Right ventricle myocardium inferior (tissue), 1 donor: Measurements from ENCODE around the gene MS4A12. TPM values are rescaled to one million over a fixed set of nuclear protein-coding genes. Genes with fewer than 3 reads are reported as not detected.
"Not testable (repeated sequence)": the region's sequence is repeated elsewhere in the genome, so short reads cannot be mapped to it uniquely, and the experiment has no call there.

Experiments
- ATAC-seq: fragments of 200-7000 bp; cut with Tn5 transposase; one replicate; pipeline ENCODE4 v1.9.1; 2020; ENCODE audit warnings: mild to moderate bottlenecking, moderate library complexity
- DNase-seq: peaks from one replicate; pipeline ENCODE4 v3.0.0; 2021; ENCODE audit errors: missing footprints
- intact Hi-C: fragments of 100-400 bp; cut with DNase I; formaldehyde crosslinking; loops from one replicate; pipeline ENCODE4 v1.11.0; 2022
- total RNA-seq: library from RNA; stranded (reverse); fragmentation: NEBNext Ultra II Directional; extraction: Animal tissue kit (Norgen Biotek cat#: 25700); gene quantifications from one replicate; pipeline ENCODE4 v1.2.1, GENCODE V29; 2021
- donor health status: DM: no; HTN: yes; CAD: no; lungs with severe emphysema.

The MS4A12 gene
- total RNA-seq, 1 donor from 2014 or later = not detected

- DNase-seq, intact Hi-C loops, ATAC-seq: not testable (repeated sequence)
Observed at GRCh38 chr11:60509609-60510008, 17.0 kb downstream of the MS4A12 start.

DNA sequence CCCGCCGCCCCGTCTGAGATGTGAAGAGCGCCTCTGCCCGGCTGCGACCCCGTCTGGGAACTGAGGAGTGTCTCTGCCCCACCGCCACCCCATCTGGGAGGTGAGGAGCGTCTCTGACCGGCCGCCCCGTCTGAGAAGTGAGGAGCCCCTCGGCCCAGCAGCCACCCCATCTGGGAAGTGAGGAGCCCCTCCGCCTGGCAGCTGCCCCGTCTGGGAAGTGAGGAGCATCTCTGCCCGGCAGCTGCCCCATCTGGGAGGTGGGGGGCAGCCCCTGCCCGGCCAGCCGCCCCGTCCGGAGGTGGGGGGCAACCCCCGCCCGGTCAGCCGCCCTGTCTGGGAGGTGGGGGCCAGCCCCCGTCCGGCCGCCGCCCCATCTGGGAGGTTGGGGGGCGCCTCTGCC lies 17.6 kb downstream of the MS4A12 start:
- DNase-seq, ATAC-seq, intact Hi-C loops: not testable (repeated sequence)

DNA sequence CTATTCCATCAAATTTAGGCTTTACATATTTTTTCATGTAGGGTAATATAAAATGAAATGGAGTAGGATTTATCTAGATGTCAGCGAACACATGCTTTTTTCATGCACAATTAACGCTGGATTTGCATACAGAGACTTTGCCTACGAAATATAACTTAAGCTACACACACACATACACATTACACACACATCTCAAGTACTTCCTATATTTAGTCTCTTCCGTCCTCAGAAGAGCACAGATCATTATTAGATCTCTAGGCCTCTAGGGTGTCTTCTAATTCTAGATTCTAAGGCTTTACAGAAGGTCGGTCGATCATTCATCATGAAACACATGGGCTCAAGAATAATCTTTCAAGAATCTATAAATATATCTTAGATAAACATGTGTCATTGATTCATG lies 18.8 kb downstream of the MS4A12 start:
- intact Hi-C loops = no loop called here
- no peak for DNase-seq
- no peak for ATAC-seq

DNA sequence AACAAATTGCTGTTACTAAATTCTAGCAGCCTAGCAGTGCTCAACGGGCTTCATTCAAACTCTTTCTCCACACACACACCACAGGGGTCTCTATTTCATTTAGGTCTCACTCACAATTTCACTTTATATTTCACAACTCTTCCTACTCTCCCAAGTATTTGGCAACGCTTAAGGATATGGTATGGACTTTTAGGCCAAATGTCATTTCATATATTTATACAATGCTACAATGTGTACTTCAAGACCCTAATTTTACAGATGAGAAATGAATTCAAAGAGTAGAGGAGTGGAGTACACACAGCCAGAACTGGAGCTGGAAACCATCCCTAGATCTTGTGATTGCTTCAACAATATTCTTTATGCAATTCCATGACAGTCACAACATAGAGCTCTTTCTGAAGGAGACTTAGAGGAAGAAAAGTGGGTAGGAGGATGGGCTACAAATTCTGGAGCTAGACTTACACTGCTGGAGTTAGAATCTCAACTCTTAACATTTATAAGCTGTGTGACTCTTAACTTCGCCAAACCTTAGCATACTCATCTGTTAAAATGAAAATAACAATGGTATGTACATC lies 20.2 kb downstream of the MS4A12 start:
- ATAC-seq = no peak
- DNase-seq = no peak
- intact Hi-C loops = no loop called here

- ATAC-seq (no peak), DNase-seq (no peak)
- intact Hi-C loops = no loop called here
Observed at GRCh38 chr11:60513496-60514460, 21.2 kb downstream of the MS4A12 start.

- intact Hi-C loops = no loop called here
- no peak for ATAC-seq
- DNase-seq = peak; percentile 73
Observed at GRCh38 chr11:60515144-60515855, 22.7 kb downstream of the MS4A12 start, which contains the start of gene MS4A13. Gene MS4A13 (plus strand): TSS chr11:60515392. CDS start chr11:60518084, 2,692 bp downstream.

DNA sequence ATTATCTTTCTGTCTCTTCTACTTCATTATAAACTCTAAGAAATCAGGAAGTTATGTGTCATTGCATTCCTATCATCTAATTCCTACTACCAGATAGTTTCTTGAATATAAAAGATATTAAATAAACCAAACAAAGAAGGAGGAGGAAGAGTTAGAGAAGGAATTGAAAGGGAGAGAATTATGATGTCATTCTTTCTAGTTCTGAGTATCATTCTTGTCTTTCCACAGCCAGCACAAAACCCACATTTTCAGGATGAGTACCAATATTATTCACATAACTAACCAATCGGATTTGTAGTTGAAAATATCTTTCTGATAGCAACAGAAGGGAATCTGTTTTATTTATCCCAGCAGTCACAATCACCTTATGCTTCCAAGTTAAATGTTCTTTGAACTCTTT lies 35.9 kb downstream of the MS4A12 start:
- DNase-seq (no peak), ATAC-seq (no peak)
- intact Hi-C loops = no loop called here

GRCh38 chr11:60528934-60529333 lies 36.4 kb downstream of the MS4A12 start:
- no peak for DNase-seq
- no peak for ATAC-seq
- intact Hi-C loops = no loop called here

DNA sequence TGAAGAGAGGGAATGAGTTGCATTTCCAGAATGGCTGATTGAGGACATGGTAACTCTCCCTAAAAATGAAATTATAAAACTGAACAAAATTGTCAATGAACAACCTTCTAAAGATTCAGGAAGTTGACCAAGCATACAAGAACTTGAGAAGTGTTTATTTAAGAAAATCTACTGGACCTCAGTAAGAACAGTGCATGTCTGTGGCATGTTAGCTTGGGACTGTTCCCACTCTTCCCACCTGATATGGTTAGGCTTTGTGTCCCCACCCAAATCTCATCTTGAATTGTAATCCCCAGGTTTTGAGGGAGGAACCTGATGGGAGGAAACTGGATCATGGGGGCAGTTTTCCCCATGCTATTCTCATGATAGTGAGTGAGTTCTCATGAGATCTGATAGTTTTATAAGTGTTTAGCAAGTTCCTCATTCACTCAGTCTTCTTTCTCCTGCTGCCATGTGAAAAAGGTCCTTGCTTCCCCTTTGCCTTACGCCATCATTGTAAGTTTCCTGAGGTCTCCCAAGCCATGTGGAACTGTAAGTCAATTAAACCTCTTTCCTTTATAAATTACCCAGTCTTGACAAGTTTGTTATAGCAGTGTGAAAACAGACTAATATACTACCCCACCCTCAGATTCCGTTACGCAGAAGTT lies 38.0 kb downstream of the MS4A12 start:
- DNase-seq (no peak), ATAC-seq (no peak)
- intact Hi-C loops = no loop called here

- DNase-seq = not testable (repeated sequence)
Observed at GRCh38 chr11:60532383-60532782, 39.8 kb downstream of the MS4A12 start.

DNA sequence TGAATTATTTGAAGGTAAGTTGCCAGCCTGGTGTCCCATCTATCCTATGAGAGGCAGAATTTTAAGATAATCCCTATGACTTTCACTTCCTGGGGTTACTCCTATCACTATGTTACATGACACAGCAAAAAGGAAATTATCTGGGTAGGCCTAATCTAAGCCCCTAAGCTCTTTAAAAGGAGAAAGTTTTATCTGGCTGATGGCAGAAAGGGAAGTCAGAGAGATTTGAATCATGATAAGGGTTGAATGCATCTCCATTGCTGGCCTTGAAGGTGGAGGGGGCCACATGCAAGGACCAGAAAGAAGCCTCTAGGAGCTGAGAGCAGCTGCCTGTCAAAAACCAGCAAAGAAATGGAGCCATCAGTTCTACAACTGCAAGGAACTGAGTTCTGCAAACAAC lies 46.0 kb downstream of the MS4A12 start:
- intact Hi-C loops, DNase-seq, ATAC-seq: not testable (repeated sequence)

More at GRCh38 chr11:60532383-60532782, 39.8 kb downstream of the MS4A12 start:
- intact Hi-C loops, ATAC-seq: not testable (repeated sequence)

DNA sequence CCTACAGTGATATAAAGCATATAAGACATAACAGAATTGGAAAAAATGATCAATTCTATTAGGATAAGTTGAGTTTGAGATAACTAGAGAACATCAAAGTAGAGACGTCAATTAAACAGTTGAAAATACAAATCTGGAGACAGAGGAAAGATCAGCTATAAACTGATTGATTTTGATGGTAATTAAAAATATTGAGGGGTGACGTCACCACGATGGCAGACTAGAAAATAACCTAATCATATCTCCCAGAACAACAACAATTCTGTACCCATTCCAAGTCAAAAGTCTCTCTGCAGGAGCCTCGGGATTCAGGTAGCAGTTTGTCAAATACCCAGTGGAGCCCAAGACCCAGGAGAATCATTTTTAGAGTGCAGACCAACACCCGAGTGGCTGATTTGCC lies 51.5 kb downstream of the MS4A12 start:
- DNase-seq (no peak), ATAC-seq (no peak)
- intact Hi-C loops = no loop called here

Other genes with a start within 250 kb of the MS4A12 start
- gene MS4A4E, start 249.6 kb upstream of the MS4A12 start, total RNA-seq = 1.3 TPM
- 23.8 TPM for gene MS4A4A, start 212.1 kb upstream of the MS4A12 start, total RNA-seq
- not detected for gene MS4A6E, start 165.5 kb upstream of the MS4A12 start, total RNA-seq
- 14.5 TPM for gene MS4A7, start 114.2 kb upstream of the MS4A12 start, total RNA-seq
- gene MS4A14, start 96.3 kb upstream of the MS4A12 start, total RNA-seq = 1.0 TPM
- not detected for gene MS4A5, start 63.2 kb upstream of the MS4A12 start, total RNA-seq
- gene MS4A1, start 36.9 kb upstream of the MS4A12 start, total RNA-seq = not detected
- not detected for gene MS4A13, start 22.6 kb downstream of the MS4A12 start, total RNA-seq
- not detected for gene MS4A8, start 206.8 kb downstream of the MS4A12 start, total RNA-seq
- not detected for gene MS4A18, start 231.9 kb downstream of the MS4A12 start, total RNA-seq